ENCODE measurements around the gene PARD3B. TPM values are rescaled to one million over a fixed set of nuclear protein-coding genes. Genes with fewer than 3 reads are reported as not detected.

Gene PARD3B
- total RNA-seq, 1 experiment from 2014 or later, result 6.4 TPM

GRCh38 chr2:205564346-205565141 lies 1019.3 kb downstream of the PARD3B start:
- Histone ChIP-seq H3K79me1 (ENCODE audit: insufficient read depth, low read depth, low read length, poor library complexity, severe bottlenecking) (no peaks in the 10 kb centered on the region), H3K9me3 (ENCODE audit: control insufficient read depth, low read depth, low read length) (no peaks in the 10 kb centered on the region), H4K8ac (replicated peaks; ENCODE audit: insufficient read length, low read depth, low read length) (no peak overlapping the region), H2BK20ac (ENCODE audit: low read depth, low read length, poor library complexity, severe bottlenecking) (no peak overlapping the region), H3K18ac (ENCODE audit: insufficient read length, low read depth, low read length) (no peak overlapping the region), H2BK5ac (ENCODE audit: insufficient read length, low read length) (no peak overlapping the region), H2AFZ (ENCODE audit: low read length) (no peak overlapping the region), H3K23ac (ENCODE audit: insufficient read length, low read depth, low read length) (no peak overlapping the region), H3K27me3 (ENCODE audit: insufficient read depth, low read length) (no peaks in the 10 kb centered on the region), H2AK5ac (ENCODE audit: insufficient read length, low read length) (no peak overlapping the region), H2BK15ac (ENCODE audit: low read depth, low read length) (no peak overlapping the region), H3K56ac (ENCODE audit: insufficient read length, low read depth, low read length) (no peak overlapping the region), H3K14ac (ENCODE audit: insufficient read depth, low read length) (no peak overlapping the region), H3K23me2 (ENCODE audit: insufficient read length, low read depth, low read length, poor library complexity, severe bottlenecking) (no peaks in the 10 kb centered on the region), H3T11ph (ENCODE audit: low read length) (no peak overlapping the region), H4K91ac (ENCODE audit: insufficient read length, low read depth, low read length) (no peak overlapping the region), H3K4ac (ENCODE audit: low read depth, low read length) (no peak overlapping the region), H2BK12ac (ENCODE audit: insufficient read length, low read depth, low read length) (no peak overlapping the region), H2BK120ac (ENCODE audit: low read depth, low read length, poor library complexity, severe bottlenecking) (no peak overlapping the region), H3K9ac (ENCODE audit: extremely low read depth, insufficient read length, low read length) (no peak overlapping the region), H3K27ac (ENCODE audit: insufficient read length, low read depth, low read length) (no peak overlapping the region), H3K4me2 (ENCODE audit: insufficient read depth, insufficient read length, low read length) (no peak overlapping the region), H3K79me2 (ENCODE audit: insufficient read depth, low read length) (no peaks in the 10 kb centered on the region), H4K20me1 (ENCODE audit: control insufficient read depth, insufficient read depth, insufficient read length) (no peaks in the 10 kb centered on the region), H3K4me1 (ENCODE audit: insufficient read depth, low read length) (no peaks in the 10 kb centered on the region), H4K5ac (ENCODE audit: insufficient read length, low read depth, low read length) (no peak overlapping the region)
- H3K9me3 Mint-ChIP-seq, result no peaks in the 10 kb centered on the region
- no CpG with 5 or more reads among the region's 10 CpGs for WGBS (ENCODE audit: extremely low coverage, insufficient read length, low lambda C conversion rate)
- no peaks in the 10 kb centered on the region for H3K36me3 Mint-ChIP-seq (ENCODE audit: insufficient read depth in 1 of 3, low read depth in 3 of 3)
- H3K4me3 Mint-ChIP-seq, result no peak overlapping the region
- TF ChIP-seq CTCF (conservative IDR thresholded peaks at IDR 0.05), result peak; percentile 35; the same call in 2 of the 3 replicates
- no peak overlapping the region for H3K27ac Mint-ChIP-seq
- H3K4me1 Mint-ChIP-seq, result peaks cover 3 to 4% of the 10 kb centered on the region in 2 experiments; a peak in 1 of 4 replicates
- H3K27me3 Mint-ChIP-seq (ENCODE audit: low read depth), result 0 out of 2 replicates have a peak, but pooled peaks cover 1% of the 10 kb centered on the region
- no peak for DNase-seq

All from H9 (cell line).